Hindlimb muscle (tissue), 1 donor: Measurements from ENCODE around the gene C1QTNF5. TPM values are rescaled to one million over a fixed set of nuclear protein-coding genes. Genes with fewer than 3 reads are reported as not detected.

Experiments
- DNase-seq: peaks from one replicate; pipeline ENCODE4 v3.0.0-alpha.2; 2013
- polyA plus RNA-seq: library from polyadenylated mRNA; unstranded; fragments of 120-200 nt; gene quantifications from one replicate; pipeline ENCODE4 v1.2.1, GENCODE V29; 2013; ENCODE audit not compliant: insufficient read length

Gene C1QTNF5
- polyA plus RNA-seq, 1 donor, result 27.6 TPM

DNA sequence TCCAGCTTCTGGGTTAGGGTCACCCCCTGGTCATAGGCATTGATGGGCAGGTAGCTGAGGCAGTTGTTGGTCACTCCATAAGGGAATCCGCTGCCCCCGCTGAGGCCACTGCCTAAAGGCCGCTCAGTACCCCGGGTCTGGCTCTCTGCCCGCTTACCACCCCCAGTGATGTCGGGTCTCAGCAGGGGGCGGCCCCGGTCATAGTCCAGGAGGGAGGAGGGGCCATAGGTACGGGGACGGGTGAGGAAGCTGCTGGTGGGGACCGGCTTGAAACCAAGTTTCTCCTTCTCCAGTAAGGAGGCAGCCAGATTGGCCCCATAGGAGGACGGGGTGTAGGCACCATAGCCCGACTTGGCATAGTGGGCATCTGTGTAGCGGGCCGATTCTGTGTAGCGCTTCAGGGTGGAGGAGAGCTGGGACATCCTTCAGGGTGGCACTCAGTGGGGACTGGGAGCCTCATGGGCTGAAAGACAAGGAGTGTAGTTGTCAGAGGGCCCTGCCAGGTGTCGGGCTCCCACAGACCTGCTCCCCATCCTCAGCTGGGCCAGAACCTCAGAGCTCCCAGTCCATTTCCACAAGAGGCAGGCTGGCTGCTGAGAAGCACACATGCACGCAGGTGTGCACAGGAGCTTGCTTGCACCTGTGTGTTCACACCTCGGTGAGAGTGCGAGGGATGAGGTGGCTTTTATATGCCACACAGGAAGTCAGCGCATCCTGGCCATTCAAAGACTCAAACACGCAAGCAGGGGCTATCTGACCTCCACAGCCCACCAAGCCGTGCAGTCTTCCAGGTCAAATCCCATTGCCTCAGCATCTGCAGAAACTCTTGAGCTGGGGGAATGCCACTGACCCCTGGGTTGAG is 32.6 kb upstream of the C1QTNF5 start:
- no peak for DNase-seq

DNA sequence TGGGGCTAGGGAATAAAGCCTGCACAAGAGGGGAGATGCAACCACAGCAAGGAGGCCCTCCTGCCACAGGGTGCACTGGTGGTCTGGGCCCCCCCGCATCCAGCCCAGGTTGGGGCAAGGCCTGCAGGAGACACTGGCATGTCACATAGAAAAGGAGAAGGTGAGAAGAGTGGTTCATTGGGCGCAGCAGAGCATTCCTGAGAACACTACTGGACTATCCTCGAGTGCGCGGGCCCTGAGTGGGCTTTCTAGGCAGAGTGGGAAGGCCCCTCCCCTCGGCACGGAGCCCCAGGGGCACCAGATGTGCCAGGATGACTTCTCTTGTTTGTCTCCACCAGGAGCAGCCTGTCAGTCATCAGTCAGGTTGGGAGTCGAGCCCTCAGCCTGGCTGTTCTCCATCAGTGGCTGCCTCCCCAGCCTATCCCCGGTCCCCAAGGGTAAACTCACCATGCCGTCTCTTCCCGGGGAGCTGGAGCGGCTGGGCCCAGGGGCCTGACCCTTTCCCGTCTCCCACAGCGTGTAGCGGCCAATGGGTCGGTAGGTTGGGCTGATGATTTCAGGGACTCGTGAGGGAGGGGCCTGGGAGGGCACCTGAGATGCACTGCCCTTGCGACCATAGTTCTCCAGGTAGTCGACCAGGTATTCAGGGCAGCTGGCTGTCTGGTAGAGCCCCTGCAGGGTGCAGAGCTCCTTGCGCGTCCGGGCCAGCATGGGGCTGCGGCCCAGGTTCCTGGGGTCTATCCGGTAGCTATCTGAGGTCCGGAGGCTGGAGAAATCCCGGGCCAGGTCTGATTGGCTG is 31.8 kb upstream of the C1QTNF5 start:
- DNase-seq, result no peak

DNA sequence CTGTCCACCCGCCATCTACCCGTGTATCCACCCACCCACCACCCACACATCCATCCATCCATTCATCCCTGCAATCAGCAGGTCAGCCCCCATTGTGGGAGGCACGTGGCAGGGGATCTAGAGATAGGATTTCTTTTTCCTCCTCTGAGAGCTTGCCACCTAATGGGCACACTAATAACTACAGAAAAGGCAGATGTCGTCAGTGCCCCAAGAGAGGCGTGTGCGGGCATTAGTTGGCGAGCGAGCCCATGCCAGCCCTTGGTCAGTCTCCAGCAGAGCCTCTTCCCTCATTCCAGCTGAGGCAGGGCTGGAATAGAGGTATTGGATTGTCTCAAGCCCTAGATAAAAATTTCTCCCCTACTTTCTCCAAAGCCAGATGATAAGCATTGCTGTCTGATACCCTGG is 31.1 kb upstream of the C1QTNF5 start:
- no peak for DNase-seq

DNA sequence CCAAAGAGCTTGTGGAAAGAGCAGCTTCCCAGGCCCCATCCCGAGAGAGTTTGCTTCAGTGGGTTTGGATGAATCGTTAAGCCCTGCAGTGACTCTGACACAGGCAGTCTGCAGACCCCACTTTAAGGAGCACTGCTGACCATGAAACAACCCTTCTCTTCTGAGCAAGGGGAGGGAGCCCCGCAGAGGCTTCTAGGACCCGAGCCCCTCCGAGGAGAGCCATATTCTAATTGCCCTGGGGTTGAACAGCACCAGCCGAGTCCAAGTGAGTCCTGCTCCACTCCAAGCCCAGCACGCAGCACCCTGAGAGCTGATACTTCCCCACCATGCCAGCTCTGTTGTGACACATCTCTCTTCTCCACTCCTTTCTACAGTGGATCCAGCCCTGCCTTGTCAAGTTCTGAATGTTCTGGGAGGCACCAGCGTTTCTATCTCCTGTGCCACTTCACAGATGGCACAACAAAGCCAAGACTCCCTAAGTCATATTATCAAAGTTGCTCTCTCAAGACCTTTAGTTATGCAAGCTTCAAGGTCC is 30.5 kb upstream of the C1QTNF5 start:
- no peak for DNase-seq

DNA sequence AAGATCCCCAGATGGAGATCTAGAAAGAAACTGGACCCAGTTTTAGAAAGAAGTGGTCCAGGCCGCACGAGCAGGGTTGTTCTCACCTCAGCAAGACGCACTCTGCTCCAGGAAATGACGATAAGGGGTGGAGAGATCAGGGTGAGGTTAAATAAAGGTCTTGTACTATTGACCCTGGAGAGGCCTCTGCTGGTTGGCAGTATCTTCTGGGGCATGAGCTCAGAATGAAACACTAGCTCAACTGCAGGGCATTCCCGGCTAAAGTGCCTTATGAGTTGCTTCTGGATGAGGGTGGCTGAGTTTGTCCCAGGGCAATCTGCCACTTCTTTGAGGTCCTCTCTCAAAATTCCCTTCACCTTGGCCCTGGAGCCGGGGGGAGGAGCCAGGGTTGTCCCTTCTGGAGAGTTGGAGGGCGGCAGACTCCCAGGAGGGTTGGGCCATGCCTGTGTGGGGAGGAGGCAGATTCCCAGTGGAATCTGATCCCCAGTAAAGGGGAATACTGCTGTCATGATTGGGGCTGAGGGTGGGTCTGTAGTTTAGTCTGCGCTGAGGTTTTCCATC is 29.9 kb upstream of the C1QTNF5 start:
- DNase-seq, result no peak

DNA sequence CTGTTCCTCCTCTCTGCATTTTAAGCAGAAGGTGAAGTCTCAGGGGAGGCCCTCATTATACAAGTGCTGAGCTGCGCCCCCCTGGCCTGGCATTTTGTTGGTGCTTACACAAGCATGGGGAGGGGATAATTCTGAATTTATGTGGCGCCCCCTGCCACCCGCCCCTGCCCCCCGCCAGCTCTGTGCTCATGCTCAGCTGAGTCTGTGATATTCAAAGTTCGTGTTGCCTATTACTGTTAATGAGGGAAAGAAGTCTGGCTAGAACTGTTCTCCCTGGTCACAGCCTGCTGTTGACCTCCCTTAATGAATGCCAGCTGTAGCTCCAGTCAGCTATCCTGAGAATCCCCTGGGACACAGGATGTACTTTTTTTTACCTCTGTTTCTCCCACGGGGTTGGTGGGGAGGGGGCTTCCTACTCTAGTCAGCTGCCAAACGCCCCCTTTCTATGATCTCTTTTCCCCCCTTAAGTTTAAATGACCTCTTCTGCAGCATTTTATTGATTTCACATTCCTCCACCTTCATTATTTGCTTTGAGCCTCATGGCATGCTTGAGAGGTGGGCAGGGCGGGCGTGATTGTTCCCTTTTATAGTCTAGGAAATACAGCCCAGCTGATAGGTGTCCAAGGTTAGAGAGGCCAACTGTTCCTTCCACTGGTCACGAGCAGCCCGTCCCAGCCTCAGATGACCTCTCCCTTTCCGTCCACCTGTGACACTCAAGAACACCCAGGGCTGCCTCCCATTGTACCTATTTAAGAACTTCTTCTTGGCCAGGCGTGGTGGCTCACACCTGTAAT is 28.6 kb upstream of the C1QTNF5 start:
- no peak for DNase-seq

DNA sequence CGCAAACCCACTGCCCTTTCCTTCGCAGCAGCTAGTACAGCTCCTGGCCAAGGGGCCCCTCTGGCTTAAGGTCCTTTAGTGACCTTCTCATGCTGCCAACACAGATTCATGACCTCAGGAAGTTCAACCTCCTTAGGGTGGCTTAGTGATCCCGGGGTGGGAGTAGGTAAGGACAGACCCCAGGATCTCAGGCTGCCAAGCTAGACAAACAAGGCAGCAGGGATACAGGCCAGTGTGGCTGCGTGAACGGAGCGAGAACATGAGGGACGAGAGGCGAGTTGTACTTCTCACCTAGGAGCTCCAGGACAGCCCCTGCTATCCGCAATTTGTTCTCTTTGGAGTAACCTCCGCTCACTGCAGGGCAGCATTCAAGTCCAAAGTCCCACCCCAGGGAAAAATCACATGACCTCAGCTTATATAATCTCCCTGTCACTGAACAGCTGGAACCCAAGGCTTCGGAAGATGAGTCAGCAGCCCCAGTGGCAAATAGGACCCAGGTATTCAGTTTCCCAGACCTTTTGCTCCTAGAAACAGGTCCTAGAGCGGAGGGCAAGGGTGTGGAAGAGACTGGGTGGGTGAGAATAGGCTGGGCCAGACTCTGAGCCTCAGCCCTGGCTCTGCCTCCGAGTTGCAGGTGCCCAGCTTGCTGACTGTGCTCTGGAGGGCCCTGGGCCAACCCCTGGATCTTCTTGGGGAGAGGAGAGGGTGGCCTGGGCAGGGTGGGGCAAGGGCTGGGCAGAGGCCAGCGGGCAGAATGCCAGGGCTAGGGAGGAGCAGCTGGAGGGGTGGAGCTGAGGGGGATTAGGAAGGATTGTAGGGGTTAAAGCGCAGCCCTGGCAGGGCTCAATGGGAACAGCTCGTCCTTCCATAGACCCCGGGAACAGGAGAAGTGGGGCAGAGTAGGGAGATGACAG is 27.7 kb upstream of the C1QTNF5 start:
- no peak for DNase-seq

DNA sequence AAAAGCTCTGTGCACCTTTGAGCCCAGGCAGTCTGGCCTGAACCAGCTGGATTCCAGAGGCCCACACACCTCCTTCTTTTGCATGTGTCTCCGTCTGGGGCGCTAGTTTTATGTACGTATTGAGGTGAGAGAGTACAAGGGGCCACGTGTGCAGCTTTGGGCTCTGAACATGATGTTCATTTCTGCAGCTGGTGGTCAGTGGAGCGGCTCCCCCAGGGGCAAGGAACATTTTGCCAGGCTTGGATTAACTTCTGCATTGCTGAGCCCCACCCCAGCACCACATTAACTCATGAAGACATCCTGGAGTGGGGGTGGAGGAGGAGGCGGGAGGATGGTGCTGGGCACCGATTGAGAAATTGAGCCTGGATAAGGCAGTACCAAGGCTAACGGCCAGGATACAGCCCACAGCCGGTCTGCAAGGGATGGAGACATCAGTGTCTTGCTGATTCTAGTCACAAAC is 27.0 kb upstream of the C1QTNF5 start:
- no peak for DNase-seq

DNA sequence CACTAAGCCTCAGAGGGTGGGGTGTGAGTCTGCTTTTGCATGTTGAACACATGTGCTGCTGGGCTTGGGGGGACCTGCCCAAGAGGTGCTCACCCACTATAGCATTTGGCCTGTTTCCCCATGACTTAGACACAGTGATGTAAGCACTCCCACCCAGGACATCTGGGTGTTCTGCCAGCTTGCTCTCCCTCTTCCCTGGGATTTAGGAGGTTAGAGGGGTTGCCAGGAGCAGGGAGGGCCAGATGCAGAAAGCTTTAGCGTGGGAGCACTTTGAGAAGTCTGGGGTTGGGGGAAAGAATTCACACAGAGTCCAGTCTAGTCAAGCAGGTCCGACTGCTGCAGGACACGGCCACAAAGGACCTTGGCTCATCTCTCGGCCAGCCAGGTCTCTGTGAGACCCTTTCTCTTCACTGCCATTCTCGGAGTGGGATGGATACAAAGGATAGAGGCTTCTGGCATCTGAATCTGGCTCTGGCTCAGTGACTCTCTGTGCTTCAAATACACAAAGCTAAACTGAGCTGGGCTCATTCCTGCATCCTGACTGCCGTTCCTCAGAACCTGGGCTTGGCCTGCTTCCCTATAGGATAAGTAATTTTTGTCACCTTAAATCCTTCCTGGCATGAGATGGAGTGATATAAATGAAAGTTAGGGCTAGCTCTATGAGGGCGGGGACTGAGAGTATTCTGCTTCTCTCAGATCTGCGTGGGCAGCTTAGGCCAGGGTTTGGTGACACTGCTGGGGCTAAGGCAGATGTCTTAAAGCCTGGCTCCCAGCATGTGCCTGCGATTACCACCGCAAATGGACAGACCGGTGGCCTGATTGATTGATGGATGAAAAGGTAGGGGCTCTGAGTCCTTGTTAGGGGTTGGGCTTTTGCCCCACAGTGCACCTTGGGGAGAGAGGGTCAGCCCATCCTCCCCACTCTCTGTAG is 26.3 kb upstream of the C1QTNF5 start:
- no peak for DNase-seq

DNA sequence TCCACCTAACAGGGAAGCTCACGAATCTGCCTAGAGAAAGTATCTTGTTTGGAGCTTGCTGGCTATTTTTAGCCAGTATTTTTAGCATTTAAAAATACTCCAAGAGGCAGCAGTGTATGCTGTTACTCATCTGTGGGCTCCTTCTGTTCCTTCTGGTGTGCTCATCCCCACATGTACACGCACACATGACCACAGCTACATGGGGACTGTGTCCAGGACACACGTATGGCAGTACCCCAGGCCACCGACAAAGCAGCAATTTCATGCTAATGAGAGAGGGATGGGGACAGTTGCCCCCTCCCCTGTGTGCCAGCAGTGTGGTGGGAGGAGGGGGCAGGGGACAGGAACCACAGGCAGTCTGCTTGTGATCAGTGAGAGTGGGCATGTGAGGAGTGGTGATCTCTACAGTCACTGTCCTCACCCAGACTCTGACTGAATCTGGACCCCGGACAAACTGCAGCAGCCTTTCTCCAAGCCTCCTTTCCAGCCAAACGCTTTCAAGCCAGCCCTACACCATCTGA is 24.4 kb upstream of the C1QTNF5 start:
- no peak for DNase-seq

DNA sequence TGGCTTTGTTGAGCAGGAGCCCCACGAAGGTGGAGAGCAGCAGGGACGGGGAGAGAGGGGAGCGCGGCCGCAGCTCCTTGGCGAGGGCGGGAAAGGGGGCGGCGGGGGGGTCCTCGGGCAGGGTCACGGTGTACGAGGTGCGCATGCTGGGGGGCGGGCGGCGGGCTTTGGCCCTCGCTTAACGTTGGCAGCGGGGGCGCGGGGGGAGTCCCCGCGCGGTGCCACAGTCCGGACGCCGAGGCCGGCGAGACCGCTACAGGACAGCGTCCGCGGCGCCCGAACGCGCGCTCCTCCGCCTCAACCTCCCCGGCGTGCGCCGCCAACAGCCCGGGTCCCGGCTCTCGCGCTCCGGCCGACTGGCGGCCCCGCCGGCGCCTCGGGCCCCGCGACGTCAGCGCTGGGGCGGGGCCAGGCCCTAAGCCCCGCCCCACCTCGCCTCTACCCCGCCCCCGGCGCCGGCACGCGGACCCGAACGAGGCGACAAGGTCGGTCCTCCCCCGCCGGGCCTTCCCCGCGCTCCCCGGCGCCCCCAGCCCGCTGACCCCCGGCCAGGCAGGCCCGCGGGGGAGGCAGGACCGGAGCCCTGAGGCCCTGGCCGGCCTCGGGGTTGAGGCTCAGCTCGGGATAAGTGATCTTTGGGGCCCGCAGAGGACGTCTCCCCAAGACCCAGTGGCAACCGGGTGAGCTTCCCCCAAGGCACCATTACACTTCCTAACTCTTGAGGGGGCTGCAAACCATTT is 23.3 kb upstream of the C1QTNF5 start:
- no peak for DNase-seq

DNA sequence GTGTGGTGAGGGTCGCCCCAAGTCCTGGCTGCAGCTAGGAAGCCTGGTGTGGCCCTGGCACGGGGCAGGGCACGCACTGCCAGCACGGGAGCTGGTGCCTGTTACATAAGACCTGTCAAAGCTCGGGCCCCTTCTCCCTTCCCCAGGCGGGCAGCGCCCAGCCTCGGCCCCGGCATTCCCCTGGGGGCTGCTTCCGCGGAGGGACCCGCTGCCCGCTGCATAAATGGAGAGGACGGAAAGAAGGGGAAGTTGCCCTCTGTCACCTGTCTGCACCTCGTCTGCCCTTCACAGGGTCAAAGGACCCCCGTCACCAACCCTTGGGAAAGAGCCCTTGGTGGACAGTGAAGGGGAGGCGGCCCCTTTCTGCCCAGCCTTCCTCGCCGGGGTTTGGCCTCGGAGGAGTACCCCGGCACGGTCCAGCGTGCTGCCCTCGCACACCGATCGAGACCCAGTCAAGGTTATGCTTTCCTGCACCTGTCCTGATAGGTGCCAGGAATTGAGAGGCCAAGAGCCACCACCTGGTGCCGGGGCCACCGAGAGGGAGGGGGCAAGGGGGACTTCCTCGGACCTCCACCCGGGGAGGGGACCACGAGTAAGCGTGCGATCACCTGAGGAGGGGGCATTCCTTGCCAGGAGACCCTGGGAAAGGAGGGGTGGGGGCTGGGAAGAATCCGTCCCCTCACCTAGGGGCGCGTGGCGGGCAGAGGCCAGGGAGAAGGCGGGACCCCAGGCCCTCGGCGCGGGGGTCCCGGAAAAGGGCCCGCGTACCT is 22.6 kb upstream of the C1QTNF5 start:
- no peak for DNase-seq

DNA sequence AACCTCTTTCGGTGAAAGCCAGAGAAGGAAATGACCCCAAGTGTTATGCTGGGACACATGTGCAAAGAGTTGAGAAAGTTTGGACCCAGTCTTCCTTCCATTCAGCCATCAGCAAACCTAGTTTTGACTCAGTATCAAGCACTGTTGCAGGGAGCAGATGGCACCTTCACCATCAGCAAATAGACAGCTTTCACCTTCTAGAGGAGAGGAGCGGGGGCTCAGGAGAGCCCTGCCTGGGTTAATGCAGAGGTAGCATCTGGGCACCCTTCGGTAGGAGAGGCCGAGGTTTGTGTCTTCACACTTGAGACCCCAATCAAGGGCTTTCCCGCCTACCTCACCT is 22.0 kb upstream of the C1QTNF5 start:
- no peak for DNase-seq

DNA sequence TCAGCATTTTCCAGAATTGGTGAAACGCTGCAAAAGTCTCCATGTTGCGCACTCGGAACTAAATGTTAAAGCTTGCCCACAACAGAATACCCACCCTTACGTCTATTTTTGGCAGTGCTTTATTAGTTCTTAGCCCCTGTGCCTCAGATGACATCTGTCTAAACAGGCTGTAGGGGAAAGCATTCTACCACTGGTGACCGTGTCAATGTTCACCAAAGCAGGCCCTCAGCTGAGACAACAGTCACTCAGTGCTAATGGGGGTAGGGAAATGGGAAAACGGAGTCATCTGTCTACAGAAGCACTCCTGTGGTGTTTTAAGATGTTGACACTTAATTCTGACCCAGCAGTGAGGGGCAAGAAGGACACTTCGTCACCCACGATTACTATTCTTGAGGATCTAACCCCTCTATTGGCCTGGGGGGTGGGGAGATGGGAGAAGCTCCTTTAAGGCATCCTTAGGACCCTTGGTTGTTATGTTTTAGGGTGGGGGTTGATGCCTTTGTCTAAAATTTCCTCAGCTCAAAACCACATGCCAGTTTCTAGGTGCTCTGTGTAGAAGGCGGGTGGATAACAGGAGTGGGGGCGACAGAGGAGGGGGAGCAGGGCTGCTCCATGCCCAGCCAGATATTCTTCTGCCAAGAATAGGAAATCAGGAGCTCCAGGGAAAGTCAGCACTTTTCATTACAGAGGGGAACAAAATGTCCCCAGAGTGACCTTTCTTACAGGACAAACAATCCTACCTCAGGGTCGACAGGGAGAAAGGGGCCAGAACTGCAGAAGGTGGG is 21.4 kb upstream of the C1QTNF5 start:
- no peak for DNase-seq

DNA sequence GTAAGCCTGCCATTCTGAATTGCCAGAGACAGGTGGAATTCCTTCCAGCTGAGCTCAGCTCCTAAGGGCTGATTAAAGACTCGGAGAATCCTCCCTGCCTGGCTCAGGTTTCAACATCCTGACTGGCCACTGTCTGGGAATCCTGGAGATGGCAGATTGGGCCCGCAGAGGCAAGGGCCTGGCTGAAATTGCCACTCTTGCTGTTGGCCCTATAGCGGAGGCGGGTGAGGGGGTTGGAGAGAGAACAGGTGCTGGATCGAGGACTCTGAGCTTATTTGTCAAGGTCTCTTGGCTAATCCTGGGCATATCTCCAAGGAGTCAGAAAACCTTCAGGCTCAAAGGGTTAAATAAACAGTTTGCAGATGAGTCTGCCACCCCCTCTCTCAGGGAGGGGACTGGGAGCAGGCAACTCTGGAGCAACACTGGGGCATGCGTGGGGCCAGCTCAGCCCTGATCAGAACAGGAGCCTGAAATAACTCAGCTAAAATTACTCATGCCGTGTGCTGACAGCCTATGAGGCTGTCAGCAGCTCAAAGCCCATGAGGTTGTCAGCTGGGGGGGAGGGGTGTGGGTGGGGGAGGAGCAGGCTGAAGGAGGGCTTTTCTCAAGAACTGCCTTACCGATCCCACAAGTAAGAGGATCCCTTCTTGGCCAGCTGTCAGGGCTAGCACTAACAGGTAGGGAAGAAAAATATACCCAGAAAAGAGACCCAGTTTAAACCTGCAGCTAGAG is 20.5 kb upstream of the C1QTNF5 start:
- DNase-seq, result no peak

DNA sequence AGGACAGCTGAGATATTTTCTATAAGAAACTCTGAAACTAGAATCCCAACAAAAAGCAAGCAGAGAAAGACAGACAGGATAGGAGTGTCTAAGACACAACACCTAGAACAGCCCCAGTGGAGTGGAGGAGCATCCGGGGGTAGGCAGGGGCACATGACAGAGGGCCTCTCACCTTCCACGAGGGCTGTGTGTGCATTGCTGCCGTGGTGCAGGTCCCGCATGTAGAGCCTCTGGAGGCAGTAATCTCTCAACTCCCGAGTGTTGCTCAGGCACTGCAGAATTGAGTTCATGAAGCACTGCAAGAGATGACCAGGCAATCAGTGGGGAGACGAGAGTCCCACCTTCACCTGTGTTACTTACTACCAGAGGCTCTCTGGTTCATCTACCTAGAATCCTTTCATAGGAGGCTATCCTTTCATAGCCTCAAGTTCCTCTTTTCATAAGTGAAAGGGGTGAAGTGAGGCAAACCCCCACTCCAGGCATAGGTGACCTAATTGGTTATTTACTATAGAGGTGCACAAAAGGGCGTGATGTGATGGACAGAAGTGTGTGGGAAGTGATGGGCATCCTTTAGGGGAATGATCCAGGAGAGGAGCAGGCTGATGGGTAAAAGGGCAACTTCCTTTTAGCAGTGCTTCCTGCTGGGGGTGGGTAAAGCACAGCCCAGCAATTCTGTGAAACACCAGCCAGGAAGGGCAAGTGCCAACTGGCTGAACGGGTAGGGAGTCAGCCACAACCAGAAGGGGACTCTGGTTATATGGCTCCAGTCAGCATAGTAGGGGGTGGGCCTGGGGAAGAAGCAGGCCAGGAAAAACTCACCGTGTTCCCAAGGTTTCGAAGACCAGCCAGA is 18.9 kb upstream of the C1QTNF5 start:
- DNase-seq, result no peak
